ENCODE measurements around the gene RPTOR.
"Not testable (repeated sequence)": the region's sequence is repeated elsewhere in the genome, so short reads cannot be mapped to it uniquely, and the experiment has no call there.

Gene RPTOR

DNA sequence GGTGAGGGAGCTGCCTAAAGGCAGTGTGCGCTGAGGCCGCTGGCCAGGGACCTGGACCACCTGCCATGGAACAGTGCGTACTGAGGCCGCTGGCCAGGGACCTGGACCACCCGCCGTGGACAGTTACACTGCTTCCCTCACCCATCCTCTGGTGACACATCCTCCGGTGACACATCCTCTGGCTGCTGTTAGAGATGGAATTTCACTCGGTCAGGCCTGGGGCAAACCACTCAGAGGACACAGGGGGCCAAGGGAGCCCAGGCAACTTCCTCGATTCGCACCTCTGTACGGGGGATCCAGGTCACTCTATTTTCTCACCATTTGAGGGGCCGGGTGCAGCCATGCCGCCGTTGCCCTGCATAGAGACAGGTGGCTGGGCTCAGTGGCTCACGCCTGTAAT is 32.4 kb upstream of the RPTOR start:
- DNase-seq (ENCODE audit: low read depth in 3 of 3), result no peak

GRCh38 chr17:80513201-80513600 is 31.4 kb upstream of the RPTOR start:
- no peak for DNase-seq (ENCODE audit: low read depth in 3 of 3)

DNA sequence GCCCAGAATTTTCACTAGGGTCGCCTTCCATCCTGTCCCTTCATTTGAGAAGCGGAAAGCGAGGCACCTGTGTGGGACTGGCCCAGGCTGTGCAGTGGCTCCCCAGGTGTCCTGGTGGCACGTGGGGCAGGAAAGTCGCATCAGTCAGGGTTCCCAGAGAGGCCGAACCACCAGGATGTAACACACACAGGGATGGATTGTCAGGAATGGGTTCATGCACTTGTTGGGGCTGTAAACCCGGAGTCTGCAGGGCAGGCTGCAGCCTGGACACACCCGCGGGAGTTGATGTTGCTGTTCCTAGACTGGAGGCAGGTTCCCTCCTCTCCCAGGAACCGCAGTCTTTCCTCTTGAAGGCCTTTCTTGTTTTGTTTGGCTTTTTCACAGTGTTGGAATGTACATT is 30.7 kb upstream of the RPTOR start:
- DNase-seq (ENCODE audit: low read depth in 3 of 3), result no peak

GRCh38 chr17:80516171-80516932 is 28.3 kb upstream of the RPTOR start:
- DNase-seq (ENCODE audit: low read depth in 3 of 3), result no peak

- DNase-seq (ENCODE audit: low read depth in 3 of 3), result no peak
These were observed 27.0 kb upstream of the RPTOR start for GRCh38 chr17:80517641-80518040.

DNA sequence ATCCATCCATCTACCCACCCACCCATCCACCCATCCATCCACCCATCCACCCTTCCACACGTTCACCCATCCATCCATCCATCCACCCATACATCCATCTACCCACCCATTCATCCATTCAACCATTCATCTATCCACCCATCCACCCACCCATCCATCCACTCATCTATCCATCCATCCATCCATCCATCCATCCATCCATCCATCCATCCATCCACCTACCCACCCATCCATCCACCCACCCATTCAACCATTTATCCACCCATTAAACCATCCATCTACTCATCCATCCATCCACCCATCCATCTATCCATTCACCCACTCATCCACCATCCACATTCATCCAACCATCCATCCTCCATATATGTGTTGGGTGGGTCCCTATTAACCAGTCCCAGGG is 26.2 kb upstream of the RPTOR start:
- DNase-seq (ENCODE audit: low read depth in 3 of 3), result no peak

GRCh38 chr17:80519091-80519781 is 25.4 kb upstream of the RPTOR start:
- DNase-seq (ENCODE audit: low read depth in 3 of 3), result no peak

DNA sequence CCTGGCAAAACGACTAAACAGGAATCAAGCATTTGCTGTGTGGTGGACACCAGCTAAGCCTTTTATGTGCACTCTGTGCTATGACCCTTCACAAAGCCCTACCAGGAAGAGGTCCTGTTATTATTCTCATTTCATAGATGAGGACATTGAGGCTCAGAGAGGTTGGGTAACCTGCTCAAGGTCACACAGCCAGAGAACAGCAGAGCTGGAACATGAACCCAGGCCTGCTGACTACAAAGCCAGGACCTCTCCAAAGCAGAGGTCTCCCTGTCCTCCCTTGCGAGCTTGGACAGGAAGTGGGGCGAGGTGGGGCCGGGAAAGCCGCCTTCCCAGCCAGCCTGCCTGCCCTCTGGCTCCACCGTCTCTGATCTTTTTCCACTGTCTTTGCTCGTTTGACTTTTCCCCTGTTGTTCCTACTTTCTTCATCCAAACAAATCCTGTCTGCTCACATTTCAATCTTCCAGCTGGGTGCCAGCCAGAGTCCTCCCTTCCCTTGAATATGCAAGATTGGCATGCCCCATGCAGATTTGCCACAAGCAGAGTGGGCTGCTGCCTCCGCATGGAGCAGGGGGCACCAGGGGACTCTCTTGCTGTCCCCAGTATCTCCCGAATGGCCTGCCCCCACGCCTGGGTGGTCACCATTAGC is 23.7 kb upstream of the RPTOR start:
- no peak for DNase-seq (ENCODE audit: low read depth in 3 of 3)

GRCh38 chr17:80523054-80523744 is 21.4 kb upstream of the RPTOR start:
- no peak for DNase-seq (ENCODE audit: low read depth in 3 of 3)

- DNase-seq (ENCODE audit: low read depth in 3 of 3), result no peak
These were observed 20.5 kb upstream of the RPTOR start for GRCh38 chr17:80523956-80524712.

DNA sequence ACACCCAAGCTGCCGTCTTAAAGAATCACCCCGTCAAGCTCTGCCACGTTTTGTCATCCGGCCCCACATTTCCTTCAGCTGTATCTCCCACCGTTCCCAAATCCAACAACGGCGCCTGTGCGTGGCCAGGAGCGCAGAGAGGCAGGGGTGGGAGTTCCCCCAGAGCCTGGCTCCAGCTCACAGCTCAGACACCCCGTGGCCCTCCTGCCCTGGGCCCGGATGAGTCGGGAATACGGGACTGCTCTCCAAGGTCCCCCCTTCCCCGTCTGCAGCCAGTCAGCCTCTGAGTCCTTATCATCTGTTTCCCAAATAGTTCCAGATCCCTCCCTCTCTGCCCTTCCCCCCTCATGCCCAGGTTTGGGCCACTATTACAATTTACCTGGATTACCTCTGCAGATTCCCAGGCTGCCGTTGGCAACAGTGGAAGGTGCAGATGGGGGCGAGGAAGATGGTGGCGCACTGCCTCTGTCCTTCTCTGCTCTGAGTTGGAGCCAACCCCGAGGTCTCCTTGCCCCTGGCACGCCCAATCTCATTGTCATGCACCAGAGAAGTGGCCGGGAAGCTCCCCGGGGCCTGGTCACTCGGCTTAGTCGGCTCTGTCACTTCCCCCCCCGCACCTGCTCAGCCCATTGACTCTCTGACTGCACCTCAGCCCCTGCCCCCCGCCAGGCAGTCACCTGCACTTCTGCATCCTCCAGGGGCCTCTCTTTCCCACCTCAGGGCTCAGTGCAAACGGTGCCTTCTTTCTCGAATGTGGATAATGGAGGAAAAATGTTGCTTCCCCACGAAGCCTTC is 18.3 kb upstream of the RPTOR start:
- no peak for DNase-seq (ENCODE audit: low read depth in 3 of 3)

GRCh38 chr17:80527016-80527645 is 17.5 kb upstream of the RPTOR start:
- no peak for DNase-seq (ENCODE audit: low read depth in 3 of 3)

GRCh38 chr17:80528536-80528935 is 16.1 kb upstream of the RPTOR start:
- no peak for DNase-seq (ENCODE audit: low read depth in 3 of 3)

DNA sequence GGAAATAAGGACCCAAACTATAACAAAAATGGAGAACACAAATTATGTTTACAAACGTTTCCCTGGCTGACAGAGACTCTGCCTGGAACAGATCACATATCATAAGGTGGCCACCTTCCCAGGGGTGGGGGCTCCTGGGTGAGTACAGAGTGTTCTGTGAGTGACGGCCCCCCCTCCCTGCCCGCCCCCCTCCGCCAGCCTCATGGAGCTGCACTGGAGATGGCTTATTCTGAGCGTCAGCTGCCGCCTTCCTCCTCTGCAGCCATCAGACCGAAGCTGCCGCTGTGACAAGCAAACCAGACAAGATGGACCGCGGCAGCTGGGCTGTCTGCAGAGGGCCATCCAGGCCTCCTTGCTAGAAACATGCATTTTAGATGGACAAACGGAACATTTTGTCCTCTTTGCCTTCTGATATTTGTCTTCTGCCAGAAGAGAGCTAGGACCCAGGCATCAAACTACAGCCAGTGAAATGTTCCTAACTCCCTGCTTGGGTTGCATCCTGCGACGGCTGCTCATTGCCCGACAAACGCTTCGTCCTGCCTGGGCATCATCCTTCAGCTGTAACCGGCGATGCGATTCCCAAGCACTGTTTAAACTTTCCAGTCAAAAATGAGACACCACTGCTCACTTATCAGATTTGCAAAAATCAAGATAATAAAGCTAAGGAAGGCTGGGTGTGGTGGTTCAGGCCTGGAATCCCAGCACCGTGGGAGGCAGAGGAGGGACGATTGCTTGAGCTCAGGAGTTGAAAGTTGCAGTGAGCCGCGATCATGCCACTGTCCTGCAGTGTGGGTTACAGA is 15.3 kb upstream of the RPTOR start:
- DNase-seq (ENCODE audit: low read depth in 3 of 3), result no peak

DNA sequence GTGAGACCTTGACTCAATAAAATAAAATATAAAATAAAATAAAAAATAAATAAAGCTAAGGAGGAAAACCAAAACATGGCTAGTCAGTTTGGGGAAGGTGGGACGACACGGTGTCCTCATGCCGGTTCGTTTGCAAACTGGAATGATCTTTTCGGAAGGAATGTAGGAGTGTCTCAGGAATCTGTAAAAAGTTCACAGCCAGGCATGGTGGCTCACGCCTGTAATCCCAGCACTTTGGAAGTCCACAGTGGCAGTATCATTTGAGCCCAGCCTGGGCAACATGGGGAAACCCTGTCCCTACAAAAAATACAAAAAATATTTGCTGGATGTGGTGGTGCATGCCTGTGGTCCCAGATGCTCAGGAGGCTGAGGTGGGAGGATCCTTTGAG is 14.7 kb upstream of the RPTOR start:
- no peak for DNase-seq (ENCODE audit: low read depth in 3 of 3)

DNA sequence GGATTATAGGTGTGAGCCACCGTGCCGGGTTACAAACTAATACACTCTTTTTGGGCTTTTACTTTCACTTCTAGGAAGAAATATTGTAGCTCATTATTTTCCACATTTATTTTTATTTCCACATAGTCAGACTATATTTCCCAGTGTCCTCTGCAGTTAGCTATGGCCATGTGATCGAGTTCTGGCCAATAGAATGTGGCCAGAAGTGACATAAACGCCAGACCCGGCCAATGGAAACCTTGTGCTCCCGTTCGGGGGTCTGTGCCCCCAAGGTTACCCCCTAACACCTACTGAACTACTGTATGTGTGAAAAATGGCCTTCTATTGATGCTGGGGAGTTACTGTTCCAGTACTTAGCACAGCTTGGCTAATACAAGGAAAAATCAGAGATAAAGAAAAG is 13.2 kb upstream of the RPTOR start:
- DNase-seq (ENCODE audit: low read depth in 3 of 3), result no peak

DNA sequence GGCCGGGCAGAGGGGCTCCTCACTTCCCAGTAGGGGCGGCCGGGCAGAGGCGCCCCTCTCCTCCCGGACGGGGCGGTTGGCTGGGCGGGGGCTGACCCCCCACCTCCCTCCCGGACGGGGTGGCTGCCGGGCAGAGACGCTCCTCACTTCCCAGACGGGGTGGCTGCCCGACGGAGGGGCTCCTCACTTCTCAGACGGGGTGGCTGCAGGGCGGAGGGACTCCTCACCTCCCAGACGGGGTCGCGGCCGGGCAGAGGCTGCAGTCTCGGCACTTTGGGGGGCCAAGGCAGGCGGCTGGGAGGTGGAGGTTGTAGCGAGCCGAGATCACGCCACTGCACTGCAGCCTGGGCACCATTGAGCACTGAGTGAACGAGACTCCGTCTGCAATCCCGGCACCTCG is 7.3 kb upstream of the RPTOR start:
- not testable (repeated sequence) for DNase-seq (ENCODE audit: low read depth in 3 of 3)

GRCh38 chr17:80538484-80538883 is 6.2 kb upstream of the RPTOR start:
- no peak for DNase-seq (ENCODE audit: low read depth in 3 of 3)

DNA sequence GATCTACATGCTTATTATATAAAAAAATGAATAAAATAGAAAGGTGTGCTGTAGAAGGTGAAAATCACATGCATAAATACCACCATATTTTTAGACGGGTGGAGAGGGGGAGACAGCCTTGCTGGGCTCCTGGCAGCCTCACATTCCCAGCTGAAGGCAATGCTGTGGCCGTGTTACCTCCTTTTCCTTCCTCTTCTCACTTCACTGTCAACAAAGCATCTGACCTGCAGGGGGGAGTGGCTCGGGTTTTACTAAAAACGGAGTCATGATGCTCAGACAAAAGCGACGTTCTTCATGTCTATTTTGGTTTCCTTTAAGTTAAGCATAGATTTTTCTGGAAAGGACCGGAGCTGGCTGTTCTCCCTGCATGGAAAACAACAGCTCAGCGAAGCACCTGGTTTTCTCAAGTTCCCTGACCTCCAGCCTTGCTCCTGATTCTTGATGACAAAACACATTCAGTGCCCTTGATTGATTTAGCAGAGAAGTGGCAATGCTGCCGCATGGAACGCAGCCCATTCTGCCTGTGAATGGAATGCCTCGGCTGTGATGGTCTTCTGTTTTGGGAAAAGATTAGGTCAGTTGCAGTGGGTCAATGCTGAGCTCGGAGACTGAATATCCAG is 5.5 kb upstream of the RPTOR start:
- DNase-seq (ENCODE audit: low read depth in 3 of 3), result no peak
